ENCODE results near the gene ASAP2.
A peak's percentile ranks its signal among the peaks of the same experiment; 100 is the strongest.

ASAP2 gene

DNA sequence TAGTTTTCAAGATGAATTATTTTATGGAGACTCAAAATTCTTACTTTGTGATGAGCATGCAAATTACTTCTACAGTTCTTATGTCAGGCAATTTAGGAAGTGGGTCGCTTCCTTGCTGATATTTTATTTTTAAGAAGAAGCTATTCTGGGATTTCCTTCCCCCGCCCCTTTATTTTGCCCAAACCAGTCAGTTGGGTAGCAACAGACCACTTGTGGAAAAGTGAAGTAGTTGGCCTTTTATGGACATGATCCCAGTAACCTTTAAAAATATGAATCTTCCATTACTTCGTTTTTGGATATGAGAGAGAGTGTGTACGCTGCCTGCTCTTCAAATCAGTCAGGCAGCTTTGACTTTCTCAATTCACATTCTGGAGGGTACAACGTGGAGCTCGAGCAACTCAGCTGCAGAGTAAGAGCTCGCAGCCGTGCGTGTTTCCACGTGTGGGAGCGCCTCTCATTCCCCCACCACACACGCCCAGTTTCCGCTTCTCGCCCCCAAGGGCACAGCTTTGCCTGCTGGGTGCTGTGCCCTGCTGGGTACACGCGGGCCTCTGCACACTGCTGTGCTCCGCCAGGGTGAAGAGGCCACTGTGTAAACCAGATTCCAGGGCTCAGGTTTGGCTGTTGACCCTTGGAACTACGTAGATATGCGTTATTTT is 124.1 kb downstream of the ASAP2 start:
- no peak for DNase-seq

DNA sequence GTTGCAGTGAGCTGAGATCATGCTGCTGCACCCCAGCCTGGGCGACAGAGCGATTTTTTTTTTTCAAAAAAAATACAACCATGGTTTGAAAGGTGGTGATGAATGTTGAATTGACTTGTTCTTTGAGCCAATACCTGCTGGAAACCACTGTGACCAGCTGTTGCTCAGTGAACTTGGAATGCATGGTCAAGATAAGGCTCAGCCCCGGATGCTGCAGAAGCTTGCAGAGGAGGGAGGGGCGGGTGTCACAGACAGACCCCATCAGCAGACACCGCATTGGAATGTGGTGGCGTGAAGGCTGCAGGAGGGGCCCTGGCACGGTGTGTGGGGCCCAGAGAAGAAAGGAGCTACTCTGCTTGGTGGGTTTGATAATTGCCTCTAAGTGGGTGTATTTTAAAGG is 125.1 kb downstream of the ASAP2 start:
- no peak for DNase-seq

DNA sequence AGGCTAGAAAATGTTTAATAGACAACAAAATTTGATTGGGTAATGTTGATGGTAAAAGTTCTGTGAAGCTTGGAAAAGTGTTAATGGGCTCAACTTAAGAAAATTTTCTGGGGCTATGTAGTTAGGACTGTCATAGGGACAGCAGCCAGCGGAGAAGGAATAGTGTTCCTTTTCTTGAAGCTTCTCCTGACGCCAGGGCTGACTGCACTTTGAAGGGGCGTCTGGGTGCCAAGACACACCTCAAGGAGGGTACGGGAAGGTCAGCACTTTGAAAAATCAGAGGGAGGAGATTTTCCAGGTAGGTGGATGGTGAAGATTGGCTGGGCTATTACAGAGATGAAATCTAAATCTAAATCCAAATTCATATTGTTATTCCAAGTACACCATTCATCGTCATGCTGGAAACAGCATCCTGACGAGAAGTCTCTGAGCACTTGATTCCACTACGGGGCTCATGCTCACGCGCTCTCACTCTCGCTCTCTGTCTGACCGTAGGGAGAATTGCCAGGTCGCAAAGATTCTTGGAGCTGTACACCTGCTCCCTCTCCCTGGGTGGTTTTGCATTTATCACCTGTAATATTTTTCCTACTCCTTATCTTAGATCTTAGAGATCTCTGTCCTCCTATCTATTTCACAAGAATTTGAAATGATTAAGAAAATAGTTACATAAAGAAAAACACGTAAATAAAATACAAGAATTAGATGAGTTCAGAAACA is 125.7 kb downstream of the ASAP2 start:
- no peak for DNase-seq

DNA sequence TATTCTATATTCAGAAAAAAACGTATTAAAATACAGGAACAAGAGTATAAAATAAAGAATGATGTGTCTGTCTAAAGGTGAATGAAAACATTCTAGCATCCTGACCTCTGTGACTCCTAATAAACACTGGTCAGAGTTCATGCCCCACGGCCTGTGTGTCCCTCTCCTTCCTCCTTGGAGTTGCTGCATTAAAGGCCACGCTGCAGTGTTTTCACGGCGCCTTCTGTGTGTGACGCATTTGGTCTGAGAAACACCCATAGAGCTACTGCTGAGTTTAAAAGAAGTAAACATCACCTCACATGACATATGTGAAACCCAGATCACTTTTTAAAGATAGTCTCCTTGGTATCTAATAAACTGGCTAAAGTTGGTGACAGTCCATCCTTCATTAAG is 126.2 kb downstream of the ASAP2 start:
- no peak for DNase-seq

DNA sequence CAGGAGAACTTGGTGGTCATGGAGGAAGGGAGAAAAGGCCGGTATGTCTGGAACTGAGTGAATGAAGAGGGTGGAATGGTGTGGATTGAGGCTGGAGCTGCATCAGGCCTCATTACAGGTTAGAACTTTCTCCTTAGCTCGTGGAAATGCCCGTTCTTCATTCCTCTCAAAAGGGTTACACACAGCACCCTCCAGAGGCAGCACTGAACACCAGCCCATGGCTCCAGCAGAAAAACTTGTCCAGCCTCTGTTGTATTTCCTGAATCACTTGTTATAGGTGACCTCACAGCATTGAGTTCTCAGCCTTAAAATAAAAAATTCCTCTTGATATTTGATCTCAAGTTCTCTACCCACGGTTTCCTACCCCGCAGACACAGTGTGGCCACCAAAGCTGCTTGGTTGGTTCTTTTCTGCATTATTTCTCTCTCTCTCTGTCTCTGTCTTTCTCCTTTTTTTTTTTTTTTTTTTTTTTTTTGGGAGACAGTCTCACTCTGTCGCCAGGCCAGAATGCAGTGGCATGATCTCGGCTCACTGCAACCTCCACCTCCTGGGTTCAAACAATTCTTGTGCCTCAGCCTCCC is 127.1 kb downstream of the ASAP2 start:
- DNase-seq: no peak

DNA sequence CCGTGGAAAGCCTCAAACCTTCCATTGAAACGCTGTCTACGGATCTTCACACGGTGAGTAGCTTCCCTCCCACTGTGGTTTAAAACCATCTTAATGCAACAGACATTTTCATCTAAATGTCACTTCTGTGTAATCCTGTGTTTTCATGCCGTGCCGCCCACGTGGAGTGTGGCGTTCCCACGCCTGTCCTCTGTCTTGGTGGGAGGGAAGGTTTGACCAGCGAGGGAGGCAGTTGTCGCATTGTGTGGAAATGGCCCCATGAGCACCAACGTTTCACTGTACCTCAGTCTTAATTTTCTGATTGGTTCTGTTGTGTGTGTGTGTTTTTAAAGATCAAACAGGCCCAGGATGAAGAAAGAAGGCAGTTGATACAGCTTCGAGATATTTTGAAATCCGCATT is 128.1 kb downstream of the ASAP2 start:
- DNase-seq: no peak

DNA sequence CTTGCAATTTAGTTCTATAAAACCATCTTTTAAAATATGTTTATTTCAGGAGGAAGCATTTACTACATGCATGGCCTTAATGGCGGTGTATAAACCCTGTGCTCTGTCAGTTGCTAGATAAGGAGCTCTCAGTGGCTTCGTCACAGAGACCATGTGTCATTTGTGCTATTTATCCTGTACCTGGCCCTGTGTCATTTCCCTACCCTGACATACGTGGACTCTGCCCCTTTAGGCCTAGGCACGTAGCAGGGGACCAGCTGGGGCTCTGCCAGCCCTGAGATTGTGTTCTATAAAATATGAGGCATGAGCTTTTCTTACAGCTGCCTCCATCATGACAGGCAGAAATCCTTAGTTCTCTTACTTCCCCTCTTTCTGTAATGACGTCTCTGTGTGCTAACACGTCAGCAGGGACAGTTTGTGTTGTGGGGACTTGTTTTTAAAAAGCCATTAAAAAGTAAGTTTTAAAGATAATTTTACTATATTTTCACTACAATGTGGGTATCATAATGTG is 128.8 kb downstream of the ASAP2 start:
- DNase-seq: no peak

DNA sequence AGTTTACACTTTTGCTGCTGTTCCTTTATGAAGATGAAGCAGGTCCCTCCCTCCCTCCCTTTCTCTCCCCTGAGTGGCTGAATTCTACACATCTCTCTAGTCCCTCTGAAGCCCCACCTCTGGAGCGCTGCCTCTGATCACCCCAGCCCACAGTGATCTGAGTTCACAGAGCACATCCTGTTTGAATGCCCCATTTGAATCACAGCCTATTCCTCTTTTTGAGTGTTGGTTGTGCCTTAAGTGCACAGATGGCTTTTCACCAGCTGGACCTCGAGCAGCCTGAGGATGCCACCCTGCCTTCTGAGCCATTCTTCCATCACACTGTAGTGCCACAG is 129.6 kb downstream of the ASAP2 start:
- DNase-seq: peak; percentile 11

DNA sequence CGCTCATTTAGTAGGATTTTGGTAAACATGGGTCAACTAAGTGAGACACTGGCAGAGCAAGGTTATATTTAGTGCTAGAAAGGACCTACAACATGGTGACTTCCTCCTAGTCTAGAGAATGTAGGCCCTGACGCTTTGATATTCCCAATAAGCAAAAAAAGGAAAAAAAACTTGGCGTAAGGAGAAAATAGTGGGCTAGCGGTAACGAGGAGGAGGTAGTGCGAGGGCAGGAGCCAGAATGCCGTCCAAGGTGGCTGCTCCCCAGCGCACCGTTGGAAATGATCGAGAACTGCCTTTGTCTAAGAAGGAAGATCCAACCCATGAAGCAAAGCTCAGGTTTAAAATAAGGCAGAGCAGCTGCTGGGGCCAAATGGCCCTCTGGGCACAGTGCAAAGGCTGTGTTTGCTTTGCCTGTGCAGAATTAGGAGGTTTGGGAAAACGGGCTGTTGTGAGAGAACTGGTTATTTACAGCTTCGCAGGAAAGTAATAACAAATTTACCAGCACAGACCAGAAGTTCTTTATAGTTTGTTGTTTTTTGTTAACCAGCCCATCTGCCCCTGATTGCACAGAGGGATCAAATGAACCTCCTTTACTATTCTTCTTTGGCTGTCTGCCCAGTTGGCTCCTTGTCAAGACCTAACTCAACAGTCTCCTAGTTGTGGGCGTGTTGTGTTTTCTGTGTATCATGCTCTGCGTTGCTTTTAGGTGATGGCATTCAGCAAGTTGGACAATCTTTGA is 130.1 kb downstream of the ASAP2 start:
- peak; percentile 12 for DNase-seq

DNA sequence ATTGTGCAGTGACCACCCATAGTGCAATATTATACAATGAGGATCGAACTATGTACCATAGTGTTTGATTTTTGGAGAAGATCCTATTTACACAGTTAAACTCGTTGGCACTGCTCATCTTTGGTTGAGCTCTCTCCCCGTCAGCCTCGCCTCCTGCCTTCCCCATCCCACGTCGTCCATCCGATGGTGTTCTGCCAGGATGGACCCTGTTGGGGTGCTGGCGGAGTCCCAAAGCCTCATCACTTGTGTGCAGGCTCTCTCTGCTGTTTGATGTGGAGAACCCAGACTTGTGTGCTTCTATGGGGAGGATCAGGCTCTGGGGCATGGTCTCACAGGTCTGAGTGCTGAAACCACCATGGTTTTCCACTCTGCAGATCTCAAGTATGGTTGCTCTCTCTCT is 131.3 kb downstream of the ASAP2 start:
- no peak for DNase-seq

DNA sequence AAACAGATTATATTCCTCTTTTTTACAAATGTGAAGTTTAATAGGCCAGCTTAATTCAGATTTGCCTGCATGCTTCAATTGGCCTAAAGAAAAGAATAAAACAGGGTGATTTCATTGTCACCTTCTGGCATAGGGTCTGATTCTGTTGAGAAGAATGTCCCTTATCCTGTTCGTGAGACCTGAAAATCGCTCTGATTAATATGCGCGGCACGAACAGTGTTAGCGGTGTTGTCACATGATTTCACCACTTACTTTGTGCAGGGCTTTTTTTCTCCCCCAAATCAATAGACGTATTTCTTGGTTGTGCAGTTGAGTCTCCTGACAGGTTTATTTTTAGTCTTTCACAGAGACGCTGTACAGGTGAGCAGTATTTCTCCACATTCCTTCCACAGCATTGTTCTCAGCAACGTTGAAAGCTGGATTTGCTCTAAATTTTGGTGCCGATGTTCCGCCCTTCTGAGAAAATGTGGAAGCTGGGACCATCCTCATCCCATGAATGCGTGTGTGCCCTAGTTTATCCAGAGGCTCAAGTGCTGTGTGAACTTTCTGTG is 134.8 kb downstream of the ASAP2 start:
- DNase-seq: no peak

DNA sequence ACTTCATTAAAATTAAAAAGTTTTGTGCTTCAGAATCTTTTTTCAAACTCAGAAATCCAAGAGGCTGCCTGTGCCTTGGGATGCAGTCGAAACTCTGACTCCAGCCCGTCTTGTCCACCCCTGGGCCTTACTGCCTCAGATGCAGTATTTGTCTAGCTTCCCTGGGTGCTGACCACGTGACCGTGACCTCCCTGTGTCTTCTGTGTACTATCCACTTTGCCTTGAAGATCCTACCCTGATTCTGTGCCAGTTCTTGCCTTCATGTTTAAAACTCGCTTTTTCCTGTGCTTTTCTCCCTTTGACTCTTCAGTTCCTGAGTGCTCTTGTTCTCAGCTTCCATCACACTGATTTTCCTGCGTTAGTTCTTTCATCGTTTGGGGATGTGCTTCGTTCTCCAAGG is 136.0 kb downstream of the ASAP2 start:
- no peak for DNase-seq

DNA sequence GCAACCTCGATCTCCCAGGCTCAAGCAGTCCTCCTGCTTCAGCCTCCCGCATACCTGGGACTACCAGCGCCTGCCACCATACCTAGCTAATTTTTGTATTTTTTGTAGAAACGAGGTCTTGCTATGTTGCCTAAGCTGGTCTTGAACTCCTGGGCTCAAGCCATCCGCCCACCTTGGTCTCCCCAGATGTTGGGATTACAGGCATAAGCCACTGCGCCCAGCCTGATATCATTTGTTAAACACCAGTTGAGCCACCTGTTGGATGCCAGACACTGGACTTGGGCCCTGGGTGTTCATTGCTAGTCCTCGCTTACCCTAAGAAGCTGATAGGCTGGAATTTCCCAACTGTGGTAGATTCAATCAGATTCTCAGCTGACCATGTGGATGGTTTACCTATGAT is 136.9 kb downstream of the ASAP2 start:
- no peak for DNase-seq

DNA sequence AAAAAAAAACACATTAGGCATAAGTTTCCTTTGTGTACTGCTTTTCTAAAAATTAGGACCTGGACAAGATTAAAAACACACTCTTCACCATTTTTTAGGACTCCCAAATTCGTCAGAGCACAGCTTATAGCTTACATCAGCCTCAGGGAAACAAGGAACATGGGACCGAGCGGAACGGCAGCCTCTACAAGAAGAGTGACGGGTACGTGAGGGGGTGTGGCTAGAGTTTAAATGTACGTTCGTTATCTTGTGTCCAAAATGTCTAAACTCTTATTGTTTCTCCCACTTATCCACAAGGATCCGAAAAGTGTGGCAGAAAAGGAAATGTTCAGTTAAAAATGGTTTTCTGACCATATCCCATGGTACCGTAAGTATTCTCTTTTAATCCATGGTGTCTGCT is 137.8 kb downstream of the ASAP2 start:
- no peak for DNase-seq

DNA sequence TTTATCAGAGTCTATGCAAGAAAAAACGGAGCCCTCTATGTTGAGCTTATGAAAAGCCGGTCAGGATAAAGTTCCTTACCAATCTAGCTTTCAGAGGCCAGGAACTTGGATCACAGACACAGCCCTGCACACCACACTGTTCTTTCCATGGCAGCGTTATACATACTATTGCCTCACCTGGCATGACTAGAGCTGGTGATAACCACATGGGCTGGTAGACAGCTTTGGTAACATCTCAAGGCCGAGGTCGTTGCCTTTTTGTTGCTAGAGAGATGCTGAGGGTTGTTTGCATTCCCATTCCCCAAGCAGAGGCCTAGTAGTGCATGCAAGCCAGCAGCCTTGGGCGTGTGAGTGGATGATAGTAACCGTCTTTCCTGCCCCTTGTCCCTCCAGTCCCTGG is 138.7 kb downstream of the ASAP2 start:
- DNase-seq: no peak

DNA sequence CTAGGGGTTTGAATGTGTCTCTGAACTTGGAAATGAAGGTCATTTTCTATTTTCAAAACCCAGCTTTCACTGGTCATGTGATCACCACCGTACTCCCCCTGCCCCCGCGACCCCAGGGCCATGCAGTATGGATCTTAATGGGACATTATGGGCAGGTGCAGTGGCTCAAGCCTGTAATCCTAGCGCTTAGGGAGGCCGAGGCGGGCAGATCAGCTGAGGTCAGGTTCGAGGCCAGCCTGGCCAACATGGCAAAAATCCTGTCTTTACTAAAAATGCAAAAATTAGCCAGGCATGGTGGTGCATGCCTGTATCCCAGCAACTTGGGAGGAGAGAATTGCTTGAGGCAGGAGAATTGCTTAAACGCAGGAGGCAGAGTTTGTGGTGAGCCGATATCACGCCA is 139.4 kb downstream of the ASAP2 start:
- no peak for DNase-seq

DNA sequence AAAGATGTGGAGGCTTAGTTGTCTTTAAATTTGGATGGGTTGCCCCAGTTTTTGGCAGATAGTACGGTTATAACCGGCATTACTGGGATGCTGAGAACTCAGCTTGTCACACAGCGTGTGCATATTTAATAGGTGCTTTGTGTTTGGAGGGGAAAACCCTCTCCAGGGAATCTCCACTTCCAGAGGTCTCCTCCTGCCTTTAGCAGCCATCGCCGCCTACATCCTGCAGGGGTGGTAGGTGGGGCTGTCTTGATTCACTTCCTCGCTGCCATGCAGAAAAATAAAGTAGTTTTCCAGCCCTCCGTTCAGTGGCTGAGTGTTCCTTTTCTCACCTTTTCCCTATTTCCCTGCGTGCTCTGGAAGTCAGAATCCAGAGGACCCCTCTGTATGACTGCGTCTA is 140.3 kb downstream of the ASAP2 start:
- no peak for DNase-seq

DNA sequence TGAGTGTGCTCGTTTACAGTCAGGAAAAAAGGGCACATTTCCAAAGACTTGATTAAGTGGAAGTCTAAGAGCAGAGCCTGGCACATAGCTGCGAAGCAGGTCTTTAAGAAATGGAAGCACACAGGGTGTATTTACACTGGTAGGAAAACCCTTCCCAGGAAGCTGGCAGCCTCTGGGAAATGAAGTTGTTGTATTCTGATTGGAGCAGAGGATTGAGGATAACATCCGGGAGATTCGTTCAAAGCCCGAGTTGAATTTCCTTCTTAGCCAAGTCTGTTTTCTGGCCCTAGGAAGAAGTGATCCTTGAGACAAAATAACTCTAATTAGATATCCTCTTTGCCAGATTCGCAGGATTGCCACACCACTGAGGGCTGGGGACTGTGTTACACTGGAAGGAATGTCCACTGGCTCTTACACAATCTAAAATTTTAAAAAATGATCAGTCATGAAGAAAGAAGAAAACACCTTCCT is 140.8 kb downstream of the ASAP2 start:
- no peak for DNase-seq

DNA sequence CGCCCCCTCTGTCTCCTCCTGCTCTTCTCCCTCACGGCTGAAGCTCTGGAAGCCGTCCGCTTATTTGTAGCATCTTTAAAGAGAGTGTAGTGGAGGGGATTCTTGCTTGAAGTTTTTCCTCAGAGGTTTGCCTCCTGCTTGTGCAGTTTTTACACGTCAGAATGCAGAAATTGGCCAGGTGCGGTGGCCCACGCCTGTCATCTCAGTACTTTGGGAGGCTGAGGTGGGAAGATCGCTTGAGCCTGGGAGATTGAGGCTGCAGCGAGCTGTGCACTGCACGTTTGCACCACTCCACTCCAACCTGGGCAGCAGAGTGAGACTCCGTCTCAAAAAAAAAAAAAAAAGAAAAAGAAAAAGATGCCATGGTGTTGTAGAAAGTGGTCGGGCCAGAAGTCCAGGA is 147.7 kb downstream of the ASAP2 start:
- no peak for DNase-seq

DNA sequence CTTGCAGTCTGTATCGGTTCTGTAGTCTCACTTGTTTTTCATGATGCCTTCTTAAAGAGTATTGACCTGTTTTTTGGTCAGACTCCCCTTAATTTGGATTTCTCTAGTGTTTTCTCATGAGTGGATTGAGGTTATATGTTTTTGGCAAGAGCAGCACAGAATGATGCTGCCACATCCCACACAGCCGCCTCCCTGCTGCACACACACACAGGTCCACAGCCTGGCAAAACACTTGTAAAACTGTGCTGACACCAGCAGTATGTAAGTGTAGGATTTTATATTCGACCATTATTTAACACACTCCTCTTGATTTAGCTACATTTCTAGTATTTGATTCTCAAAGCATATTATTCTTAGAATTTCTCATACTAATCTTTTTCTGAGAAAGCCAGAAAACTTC is 148.7 kb downstream of the ASAP2 start:
- no peak for DNase-seq

DNA sequence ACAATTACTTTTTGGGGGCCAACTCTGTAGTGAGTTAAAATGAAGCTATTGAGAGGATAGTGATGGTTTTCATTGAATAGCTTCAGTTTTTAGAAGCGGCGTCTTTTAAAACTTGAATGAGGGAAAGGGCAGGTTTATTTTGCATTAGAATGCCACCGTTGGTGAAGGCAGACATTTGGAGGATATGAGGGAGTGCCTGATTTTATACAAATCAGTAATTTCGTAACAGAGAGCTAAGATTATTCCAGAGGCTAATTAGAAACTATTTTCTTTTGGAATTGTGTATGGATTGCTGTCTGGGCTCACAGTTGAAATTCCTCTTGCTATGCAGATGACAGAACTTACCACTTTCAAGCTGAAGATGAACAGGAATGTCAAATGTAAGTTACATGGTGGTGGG is 149.1 kb downstream of the ASAP2 start:
- DNase-seq: no peak

DNA sequence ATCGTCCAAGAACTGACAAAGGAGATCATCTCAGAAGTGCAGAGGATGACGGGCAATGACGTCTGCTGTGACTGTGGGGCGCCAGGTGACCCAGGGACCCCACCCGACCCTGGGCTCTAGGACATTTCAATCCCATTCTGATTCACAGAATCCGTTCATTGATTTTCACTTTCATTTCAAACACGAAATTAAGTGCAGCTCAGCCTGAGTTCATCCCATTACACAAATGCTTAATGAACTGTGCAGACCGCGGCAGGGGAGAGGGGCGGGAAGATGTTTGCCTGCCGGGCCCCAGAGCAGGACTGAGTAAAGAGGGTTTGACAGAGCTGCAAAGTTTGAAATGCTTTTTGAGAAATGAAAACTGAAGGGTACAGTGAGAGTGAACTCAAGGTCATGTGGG is 149.6 kb downstream of the ASAP2 start:
- DNase-seq: no peak

DNA sequence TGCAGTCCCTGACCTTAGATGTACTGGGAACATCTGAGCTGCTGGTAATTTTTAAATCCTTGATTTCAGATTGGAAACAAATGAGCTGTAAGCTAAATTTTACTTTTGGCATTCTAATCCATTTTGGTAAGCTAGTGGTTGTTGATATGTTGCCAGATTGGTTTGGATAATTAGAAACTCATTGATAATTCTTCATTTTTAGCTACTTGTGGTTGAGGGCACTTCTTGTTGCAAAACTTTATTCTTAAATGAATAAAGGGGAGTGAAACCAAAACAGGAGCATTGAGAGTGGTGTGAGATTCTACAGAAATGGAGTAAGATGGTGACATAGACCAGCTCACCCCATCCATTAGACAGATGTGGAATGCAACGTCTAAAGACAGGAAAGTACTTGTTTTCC is 152.2 kb downstream of the ASAP2 start:
- DNase-seq: no peak

All from activated gamma-delta T cell treated with Interleukin-2 at 50 U/mL for 16 hours (primary cell).